ENCODE measurements around the gene HEATR3.
A peak's percentile ranks its signal among the peaks of the same experiment; 100 is the strongest.

HEATR3 gene

GRCh38 chr16:50058091-50058771 is 7.5 kb upstream of the HEATR3 start:
- no peak for DNase-seq

DNA sequence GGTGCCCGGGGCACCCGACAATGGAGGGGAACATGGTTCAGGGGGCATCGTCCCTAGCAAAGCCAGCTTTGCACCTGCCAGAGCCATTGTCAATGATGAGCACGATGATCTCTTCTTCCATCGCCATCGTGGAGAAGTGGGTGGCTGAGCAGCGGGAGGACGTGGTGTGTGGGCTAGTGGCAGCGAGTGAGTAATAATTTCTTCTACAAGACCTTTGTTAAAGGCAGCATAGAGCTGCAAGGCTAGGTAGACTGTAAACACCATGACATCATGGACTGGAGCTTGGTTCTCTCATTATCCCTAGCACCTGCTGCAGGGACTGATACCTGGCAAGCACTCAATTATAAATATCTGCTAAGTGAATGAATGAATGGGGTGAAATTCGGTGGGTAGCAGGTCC is 6.7 kb upstream of the HEATR3 start:
- DNase-seq: no peak

DNA sequence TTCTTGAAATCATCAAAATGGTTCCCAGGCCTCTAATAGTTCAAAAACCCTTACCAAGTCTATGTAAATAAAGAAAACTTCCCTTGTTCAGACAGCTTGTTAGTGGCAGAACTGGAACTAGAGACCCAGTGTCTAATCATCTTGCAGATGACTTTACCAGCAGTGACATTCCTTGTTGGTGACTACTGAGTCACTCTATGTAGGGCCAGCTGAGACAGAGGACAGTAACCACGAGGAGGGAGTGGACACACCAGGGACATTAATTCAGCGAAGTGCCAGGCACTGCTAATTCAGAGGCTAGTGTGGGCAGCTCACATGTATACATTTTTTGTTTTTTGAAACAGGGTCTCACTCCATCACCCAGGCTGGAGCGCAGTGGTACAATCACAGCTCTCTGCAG is 6.1 kb upstream of the HEATR3 start:
- DNase-seq: no peak

- no peak for DNase-seq
These were observed 4.4 kb upstream of the HEATR3 start for GRCh38 chr16:50061326-50061725.

GRCh38 chr16:50065241-50065623 is 538 bp upstream of the HEATR3 start:
- DNase-seq: no peak

- DNase-seq: no peak
These were observed 916 bp downstream of the HEATR3 start for GRCh38 chr16:50066482-50067289.

DNA sequence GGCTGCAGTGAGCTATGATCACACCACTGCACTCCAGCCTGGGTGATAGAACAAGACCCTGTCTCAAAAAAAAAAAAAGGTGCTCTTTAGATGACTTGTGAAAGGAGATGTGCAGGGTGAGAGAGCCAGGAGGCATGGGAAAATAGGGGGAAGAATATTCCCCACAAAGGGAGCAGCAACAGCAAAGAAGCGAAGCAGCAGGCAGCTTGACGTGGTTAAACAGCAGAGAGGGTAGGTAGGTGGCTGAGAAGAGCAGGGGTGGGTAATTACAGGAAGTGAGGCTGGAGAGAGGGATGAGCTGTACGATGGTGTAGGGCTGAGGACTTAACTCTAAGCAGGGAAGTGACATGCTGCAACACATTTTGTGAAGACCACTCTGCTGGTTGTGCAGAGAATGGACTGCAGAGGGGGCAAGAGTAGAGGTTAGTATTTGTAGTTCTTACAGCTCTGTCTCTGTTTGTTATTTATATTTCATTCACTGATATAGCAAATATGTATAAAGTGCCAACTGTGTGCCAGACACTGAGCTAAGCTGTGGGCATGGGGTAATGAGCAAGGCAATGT is 1.6 kb downstream of the HEATR3 start:
- DNase-seq: peak; percentile 53 to 55

DNA sequence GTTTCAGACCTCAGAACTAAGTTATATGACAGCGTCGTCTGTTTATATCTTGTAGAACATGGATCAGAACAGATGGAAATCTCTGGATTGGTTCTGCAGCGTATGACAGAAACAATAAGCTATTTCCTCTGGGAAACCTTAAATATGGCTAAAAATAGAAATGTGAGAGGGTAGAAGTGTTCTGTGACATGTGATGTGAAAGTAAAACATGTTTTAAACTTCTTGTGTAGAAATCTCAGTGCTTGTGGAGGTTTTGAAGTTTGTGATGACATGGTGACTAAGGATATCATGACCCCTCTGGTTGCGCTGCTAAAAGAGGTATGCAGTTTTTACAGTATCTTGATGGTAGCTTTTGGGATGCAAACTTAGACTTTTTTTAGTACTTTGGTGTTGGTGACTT is 2.8 kb downstream of the HEATR3 start:
- no peak for DNase-seq

GRCh38 chr16:50069060-50069459 is 3.3 kb downstream of the HEATR3 start:
- DNase-seq: no peak

GRCh38 chr16:50071075-50071671 is 5.4 kb downstream of the HEATR3 start:
- no peak for DNase-seq

DNA sequence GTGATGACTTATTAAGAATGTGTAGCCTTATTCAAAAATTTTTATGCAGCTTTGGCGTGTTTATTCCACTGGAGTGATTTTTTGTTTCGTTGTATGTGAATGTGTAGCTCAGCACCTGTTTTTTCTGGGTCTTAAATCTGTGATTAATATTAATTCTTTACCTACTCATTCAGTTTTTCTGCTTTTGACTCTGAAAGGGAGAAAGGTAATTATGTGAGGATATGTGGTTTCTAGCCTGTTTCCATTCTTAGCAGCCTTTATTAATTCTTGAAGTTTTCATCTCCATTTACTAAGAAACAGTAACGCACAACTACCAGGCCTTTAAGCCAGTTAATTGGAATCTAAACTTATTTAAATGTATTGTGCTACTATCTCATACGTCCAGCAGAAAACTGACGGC is 7.0 kb downstream of the HEATR3 start:
- DNase-seq: no peak

GRCh38 chr16:50079397-50080140 is 13.8 kb downstream of the HEATR3 start:
- no peak for DNase-seq

- DNase-seq: no peak
These were observed 15.8 kb downstream of the HEATR3 start for GRCh38 chr16:50081428-50082018.

- DNase-seq: no peak
These were observed 18.2 kb downstream of the HEATR3 start for GRCh38 chr16:50083996-50084395.

DNA sequence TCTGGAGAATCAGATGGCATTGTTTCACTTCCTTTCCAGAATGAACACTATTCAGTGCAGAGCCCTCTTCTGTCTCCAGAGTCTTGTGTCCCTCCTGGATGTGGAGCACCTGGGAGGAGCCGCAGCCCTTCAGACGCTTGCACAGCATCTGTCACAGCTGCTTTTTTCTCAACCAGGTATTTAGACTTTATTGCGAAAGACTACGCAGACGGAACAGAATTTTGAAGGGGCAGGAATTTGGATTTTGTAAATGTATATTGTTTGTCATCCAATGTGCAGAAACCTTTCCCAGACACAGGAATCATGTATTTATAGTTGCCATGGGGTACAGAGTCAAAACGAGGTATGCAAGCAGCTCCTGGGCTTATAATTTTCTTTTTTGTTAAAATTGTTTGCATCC is 20.4 kb downstream of the HEATR3 start:
- no peak for DNase-seq

DNA sequence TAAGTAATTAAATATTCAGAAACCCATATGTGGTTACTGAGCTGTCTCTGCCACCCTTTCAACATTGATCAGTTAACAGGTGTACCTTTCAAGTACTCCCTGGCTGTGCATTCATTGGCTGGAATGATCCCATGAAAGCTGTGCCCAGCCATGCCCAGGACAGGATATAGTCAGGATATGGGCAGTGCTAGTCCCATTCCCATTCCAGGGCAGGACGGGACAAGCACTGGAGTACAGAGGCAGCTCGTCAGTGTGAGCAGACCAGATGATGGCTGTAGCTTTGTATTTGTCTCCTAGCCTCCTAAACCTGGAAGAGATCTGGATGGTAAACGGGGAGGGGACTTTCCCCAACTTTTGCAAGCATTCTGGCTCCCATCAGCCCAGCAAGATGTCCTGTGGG is 22.5 kb downstream of the HEATR3 start:
- DNase-seq: no peak

DNA sequence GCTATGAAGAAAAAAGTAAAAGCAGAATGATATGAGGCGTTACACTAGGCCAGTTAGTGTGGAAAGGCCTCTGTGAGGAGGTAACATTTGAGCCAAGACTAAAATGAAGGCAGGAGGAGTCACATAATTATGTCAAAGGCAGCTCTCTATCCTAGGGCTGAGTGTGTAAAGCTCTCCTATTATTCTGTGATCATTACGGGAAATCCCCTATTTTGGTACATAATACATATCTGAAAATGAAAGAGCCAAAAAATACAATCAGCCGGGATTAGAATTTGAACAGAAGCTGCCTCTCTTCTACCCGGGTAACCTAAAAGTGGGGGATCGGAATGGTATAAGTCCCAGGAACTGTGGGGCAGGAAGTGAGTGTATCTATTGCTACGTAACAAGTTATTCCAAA is 27.1 kb downstream of the HEATR3 start:
- DNase-seq: no peak

- DNase-seq: no peak
These were observed 28.1 kb downstream of the HEATR3 start for GRCh38 chr16:50093607-50094539.

DNA sequence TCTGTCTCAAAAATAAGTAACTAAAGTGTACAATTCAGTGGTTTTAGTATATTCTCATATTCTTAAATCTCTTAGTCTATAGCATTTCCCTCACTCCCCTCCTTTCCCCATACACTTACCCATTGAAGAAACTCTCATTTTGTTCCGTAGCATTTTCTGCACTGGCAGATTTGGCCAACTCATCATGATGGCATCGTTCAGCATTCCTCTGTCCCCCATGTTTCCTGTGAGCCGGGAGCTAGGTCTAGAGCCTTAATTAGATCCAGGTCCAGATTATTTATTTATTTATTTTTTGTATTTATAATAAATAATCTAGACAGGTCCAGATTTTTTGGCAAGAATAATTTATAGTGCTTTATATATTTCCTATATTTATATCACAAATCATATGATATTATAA is 31.0 kb downstream of the HEATR3 start:
- no peak for DNase-seq

DNA sequence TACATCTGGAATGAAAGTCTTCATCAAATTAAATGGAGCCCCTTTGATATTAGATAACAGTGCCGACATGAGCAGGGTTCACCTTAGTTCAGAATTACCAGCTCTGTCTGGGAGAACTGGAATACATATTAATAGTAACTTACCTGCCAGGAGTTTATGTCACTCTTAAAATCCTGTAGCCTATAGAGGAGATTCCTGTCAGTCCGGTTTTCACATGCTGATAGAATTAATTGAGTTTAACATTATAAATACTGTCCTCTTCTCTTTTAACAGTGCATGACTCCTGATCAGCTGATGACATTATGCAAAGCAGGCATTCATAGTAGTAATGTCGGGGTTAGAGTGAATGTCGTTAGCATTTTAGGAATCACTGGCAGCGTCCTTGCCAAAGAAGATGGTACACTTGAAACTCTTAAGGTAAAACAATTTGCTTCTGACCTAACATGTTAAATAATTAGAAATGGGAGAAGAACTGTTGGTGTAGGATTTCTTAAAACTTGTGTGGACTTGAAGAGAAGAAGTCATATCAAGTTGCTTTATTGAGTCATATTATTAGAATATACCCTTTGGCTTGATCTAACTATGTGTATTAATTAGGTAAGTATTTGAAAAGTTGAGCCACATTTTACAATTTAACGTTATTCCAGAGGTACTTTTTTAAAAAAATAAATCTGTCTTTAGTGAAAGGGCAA is 34.3 kb downstream of the HEATR3 start:
- DNase-seq: no peak
